Vagina (tissue), 2 donors: Measurements from ENCODE around the gene HS6ST3.

Source experiments
- POLR2AphosphoS5 ChIP-seq, 2 donors: sonication (generic); formaldehyde crosslinking; IDR thresholded peaks; one replicate each; pipeline ENCODE4 v1.9.0; 2017; ENCODE audit warnings: antibody characterized with exemption in 2 of 2, mild to moderate bottlenecking in 2 of 2, low read depth in 1 of 2; ENCODE audit not compliant: insufficient read depth in 1 of 2
- TF ChIP-seq, protein P1 (sequence below), 3 experiments: fragments of 450-650 bp in 2 of 3; fragments of 200-600 bp in 1 of 3; sonication (generic) in 1 of 3; IDR thresholded peaks; one replicate each; pipeline ENCODE4 v1.5.1; 2017 to 2019; ENCODE audit warnings: antibody characterized with exemption in 3 of 3, mild to moderate bottlenecking in 2 of 3, moderate library complexity in 2 of 3

- TF ChIP-seq POLR2AphosphoS5 (IDR thresholded peaks at IDR 0.05; ENCODE audit: insufficient read depth in 1 of 2, low read depth in 1 of 2) = no peak
- TF ChIP-seq, protein P1, sequence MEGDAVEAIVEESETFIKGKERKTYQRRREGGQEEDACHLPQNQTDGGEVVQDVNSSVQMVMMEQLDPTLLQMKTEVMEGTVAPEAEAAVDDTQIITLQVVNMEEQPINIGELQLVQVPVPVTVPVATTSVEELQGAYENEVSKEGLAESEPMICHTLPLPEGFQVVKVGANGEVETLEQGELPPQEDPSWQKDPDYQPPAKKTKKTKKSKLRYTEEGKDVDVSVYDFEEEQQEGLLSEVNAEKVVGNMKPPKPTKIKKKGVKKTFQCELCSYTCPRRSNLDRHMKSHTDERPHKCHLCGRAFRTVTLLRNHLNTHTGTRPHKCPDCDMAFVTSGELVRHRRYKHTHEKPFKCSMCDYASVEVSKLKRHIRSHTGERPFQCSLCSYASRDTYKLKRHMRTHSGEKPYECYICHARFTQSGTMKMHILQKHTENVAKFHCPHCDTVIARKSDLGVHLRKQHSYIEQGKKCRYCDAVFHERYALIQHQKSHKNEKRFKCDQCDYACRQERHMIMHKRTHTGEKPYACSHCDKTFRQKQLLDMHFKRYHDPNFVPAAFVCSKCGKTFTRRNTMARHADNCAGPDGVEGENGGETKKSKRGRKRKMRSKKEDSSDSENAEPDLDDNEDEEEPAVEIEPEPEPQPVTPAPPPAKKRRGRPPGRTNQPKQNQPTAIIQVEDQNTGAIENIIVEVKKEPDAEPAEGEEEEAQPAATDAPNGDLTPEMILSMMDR (IDR thresholded peaks at IDR 0.05) = no peak
Measured at GRCh38 chr13:96089139-96089538, 768 bp upstream of the HS6ST3 start.
